HT-29 (cell line): Measurements from ENCODE around the gene ZNF669. TPM values are rescaled to one million over a fixed set of nuclear protein-coding genes. Genes with fewer than 3 reads are reported as not detected.
A peak's percentile ranks its signal among the peaks of the same experiment; 100 is the strongest.
"Not testable (repeated sequence)": the region's sequence is repeated elsewhere in the genome, so short reads cannot be mapped to it uniquely, and the experiment has no call there.

Experiments used
- DNase-seq: peaks from one replicate; pipeline ENCODE4 v3.0.0-alpha.2; 2015; ENCODE audit warnings: low spot score
- total RNA-seq: library from RNA; depleted of rRNA; stranded (reverse); fragments of >200 nt; shearing (Covaris generic); gene quantifications from 2 replicates; pipeline ENCODE4 v1.2.3, GENCODE V29; 2014; rRNA removed

Gene ZNF669
- 6.2 and 18.3 TPM in 2 replicates for total RNA-seq

- DNase-seq = peak; percentile 98
Observed at GRCh38 chr1:247103859-247104591, at the start of gene ZNF669. Gene ZNF669, minus strand, starts transcription at chr1:247104356. Its CDS starts 157 bp downstream, at chr1:247104199.

- no peak for DNase-seq
Observed at GRCh38 chr1:247147781-247148180, 43.6 kb upstream of the ZNF669 start.

- DNase-seq = not testable (repeated sequence)
Observed at GRCh38 chr1:247147120-247147519, 43.0 kb upstream of the ZNF669 start.

- peak; percentile 20 for DNase-seq
Observed at GRCh38 chr1:247146671-247147070, 42.5 kb upstream of the ZNF669 start.

GRCh38 chr1:247145279-247145678, 41.1 kb upstream of the ZNF669 start:
- no peak for DNase-seq

GRCh38 chr1:247139557-247139956, 35.4 kb upstream of the ZNF669 start:
- not testable (repeated sequence) for DNase-seq

- DNase-seq = no peak
Observed at GRCh38 chr1:247131236-247131635, 27.1 kb upstream of the ZNF669 start.

- not testable (repeated sequence) for DNase-seq
Observed at GRCh38 chr1:247127519-247128282, 23.5 kb upstream of the ZNF669 start.

- not testable (repeated sequence) for DNase-seq
Observed at GRCh38 chr1:247126601-247127000, 22.4 kb upstream of the ZNF669 start.

GRCh38 chr1:247126166-247126565, 22.0 kb upstream of the ZNF669 start:
- DNase-seq = not testable (repeated sequence)

- no peak for DNase-seq
Observed at GRCh38 chr1:247121382-247121781, 17.2 kb upstream of the ZNF669 start.

GRCh38 chr1:247120408-247120668, 16.2 kb upstream of the ZNF669 start:
- DNase-seq = not testable (repeated sequence)

- DNase-seq = no peak
Observed at GRCh38 chr1:247119600-247120407, 15.6 kb upstream of the ZNF669 start.

- DNase-seq = peak; percentile 56
Observed at GRCh38 chr1:247118946-247119446, 14.8 kb upstream of the ZNF669 start.

- no peak for DNase-seq
Observed at GRCh38 chr1:247115545-247115944, 11.4 kb upstream of the ZNF669 start.

GRCh38 chr1:247115141-247115510, 11.0 kb upstream of the ZNF669 start:
- no peak for DNase-seq

GRCh38 chr1:247114351-247115140, 10.4 kb upstream of the ZNF669 start:
- no peak for DNase-seq

GRCh38 chr1:247113733-247114271, 9.6 kb upstream of the ZNF669 start:
- no peak for DNase-seq

- peak; percentile 59 for DNase-seq
Observed at GRCh38 chr1:247113094-247113497, 8.9 kb upstream of the ZNF669 start.

- no peak for DNase-seq
Observed at GRCh38 chr1:247112479-247112781, 8.3 kb upstream of the ZNF669 start.
